HepG2 (cell line): ENCODE data around the gene APIP. TPM values are rescaled to one million over a fixed set of nuclear protein-coding genes. Genes with fewer than 3 reads are reported as not detected.

Experiments
- CENPBD1 ChIP-seq: sonication (generic); formaldehyde crosslinking; IDR thresholded peaks from 2 replicates; pipeline ENCODE4 v1.8.0; 2022; ENCODE audit warnings: missing genetic modification reagents, low read depth, mild to moderate bottlenecking, borderline replicate concordance
- E2F2 ChIP-seq: sonication (generic); formaldehyde crosslinking; IDR thresholded peaks from 2 replicates; pipeline ENCODE4 v1.4.0; 2020; ENCODE audit warnings: missing genetic modification reagents, borderline replicate concordance
- FOSL1 ChIP-seq: sonication (generic); formaldehyde crosslinking; IDR thresholded peaks from 2 replicates; pipeline ENCODE4 v1.9.0; 2021; ENCODE audit warnings: missing genetic modification reagents, borderline replicate concordance
- GTF2F1 ChIP-seq: fragments of 150-350 bp; IDR thresholded peaks from 2 replicates; pipeline ENCODE4 v1.6.1; 2014; ENCODE audit warnings: low read length
- HBP1 ChIP-seq: IDR thresholded peaks from 2 replicates; pipeline ENCODE4 v1.6.1; 2016; ENCODE audit warnings: low read depth, control low read depth
- JUN ChIP-seq: sonication (generic); formaldehyde crosslinking; IDR thresholded peaks from 2 replicates; pipeline ENCODE4 v1.4.0; 2020; ENCODE audit warnings: mild to moderate bottlenecking, missing genetic modification reagents
- JUNB ChIP-seq: sonication (generic); formaldehyde crosslinking; IDR thresholded peaks from 2 replicates; pipeline ENCODE4 v1.8.0; 2022; ENCODE audit warnings: missing genetic modification reagents, mild to moderate bottlenecking, borderline replicate concordance
- KAT2B ChIP-seq: fragments of 150-350 bp; IDR thresholded peaks from 2 replicates; pipeline ENCODE4 v1.6.1; 2014; ENCODE audit warnings: low read depth, low read length, borderline replicate concordance
- KDM6A ChIP-seq: IDR thresholded peaks from 2 replicates; pipeline ENCODE4 v1.6.1; 2016; ENCODE audit warnings: low read depth
- MAFG ChIP-seq: sonication (generic); formaldehyde crosslinking; IDR thresholded peaks from 2 replicates; pipeline ENCODE4 v1.5.1; 2020; ENCODE audit warnings: mild to moderate bottlenecking, missing genetic modification reagents
- NFE2L2 ChIP-seq: fragments of 150-350 bp; IDR thresholded peaks from 2 replicates; pipeline ENCODE4 v1.6.1; 2014; ENCODE audit warnings: low read length
- NFIC ChIP-seq: IDR thresholded peaks from 2 replicates; pipeline ENCODE4 v1.6.1; 2012; ENCODE audit warnings: mild to moderate bottlenecking, low read length, inconsistent platforms
- RORA ChIP-seq: sonication (generic); formaldehyde crosslinking; IDR thresholded peaks from 2 replicates; pipeline ENCODE4 v1.5.0; 2020; ENCODE audit warnings: mild to moderate bottlenecking, missing genetic modification reagents, moderate library complexity
- SRSF9 ChIP-seq: fragments of 200-400 bp; formaldehyde crosslinking; IDR thresholded peaks from 2 replicates; pipeline ENCODE4 v1.6.1; 2018; ENCODE audit warnings: borderline replicate concordance, mild to moderate bottlenecking, low read depth, low read length; ENCODE audit not compliant: insufficient read depth, poor library complexity, severe bottlenecking
- USF2 ChIP-seq, 2 experiments: sonication (generic) in 1 of 2; formaldehyde crosslinking in 1 of 2; IDR thresholded peaks; 2 replicates each; pipeline versions ENCODE4 v1.5.1 to v1.6.1; 2011 to 2020; ENCODE audit warnings: borderline replicate concordance in 1 of 2, low read depth in 1 of 2, low read length in 1 of 2, mild to moderate bottlenecking in 1 of 2, missing genetic modification reagents in 1 of 2, moderate library complexity in 1 of 2
- ZFP82 ChIP-seq: sonication (generic); formaldehyde crosslinking; IDR thresholded peaks from 2 replicates; pipeline ENCODE4 v1.5.1; 2020; ENCODE audit warnings: mild to moderate bottlenecking, missing genetic modification reagents, borderline replicate concordance
- ZMYM2 ChIP-seq: sonication (generic); formaldehyde crosslinking; IDR thresholded peaks from 2 replicates; pipeline ENCODE4 v1.8.0; 2022; ENCODE audit warnings: mild to moderate bottlenecking, missing genetic modification reagents
- ZNF556 ChIP-seq: sonication (generic); formaldehyde crosslinking; IDR thresholded peaks from 2 replicates; pipeline ENCODE4 v1.4.0; 2020; ENCODE audit warnings: mild to moderate bottlenecking, missing genetic modification reagents, borderline replicate concordance
- ZNF576 ChIP-seq: sonication (generic); formaldehyde crosslinking; IDR thresholded peaks from 2 replicates; pipeline ENCODE4 v1.4.0; 2020; ENCODE audit warnings: mild to moderate bottlenecking, missing genetic modification reagents
- ZNF639 ChIP-seq: conservative IDR thresholded peaks from 2 replicates; pipeline ENCODE4 v1.6.1; 2018; ENCODE audit warnings: missing genetic modification reagents
- ZNF724P ChIP-seq: sonication (generic); formaldehyde crosslinking; IDR thresholded peaks from 2 replicates; pipeline ENCODE4 v1.8.0; 2022; ENCODE audit warnings: missing genetic modification reagents, borderline replicate concordance
- polyA plus RNA-seq, 8 experiments: library from polyadenylated mRNA; depleted of rRNA in 3 of 8; stranded (reverse) in 7 of 8; unstranded in 1 of 8; fragments of >200 nt; fragmentation: Illumina TruSeq in 4 of 8; extraction: Trizol in 4 of 8; gene quantifications; 2 replicates each; pipeline versions ENCODE4 v1.2.1 to v1.2.3, GENCODE V29; 2011 to 2016; ENCODE audit warnings: low read depth in 4 of 8, missing spikeins in 1 of 8, mixed read lengths in 1 of 8; ENCODE audit not compliant: insufficient read depth in 1 of 8
- total RNA-seq, 5 experiments: library from RNA; depleted of rRNA; stranded (reverse); fragments of >200 nt; fragmentation: Illumina TruSeq; extraction: Trizol; gene quantifications; 2 replicates each; pipeline ENCODE4 v1.2.3, GENCODE V29; 2016; ENCODE audit warnings: low read depth in 1 of 5

Gene APIP
- total and polyA plus RNA-seq, 2 of the 13 experiments (the other 11 are each of a cell fraction or from before 2014, with no cell fraction given), result 16.9 to 31.0 TPM

GRCh38 chr11:34929794-34930763 lies 13.9 kb upstream of the APIP start (continued):
- no peak for TF ChIP-seq USF2 (IDR thresholded peaks at IDR 0.05; ENCODE audit: low read depth, low read length)
- no peak for TF ChIP-seq USF2 (CRISPR knock-in tag; IDR thresholded peaks at IDR 0.05; ENCODE audit: borderline replicate concordance)
- no peak for TF ChIP-seq MAFG (CRISPR knock-in tag)
- no peak for TF ChIP-seq ZNF576
- no peak; the same call in 1 of the 2 replicates for TF ChIP-seq ZFP82 (CRISPR knock-in tag)
- 0 out of 2 replicates have a peak, but pooled peaks have one; percentile 40 for TF ChIP-seq JUNB
- peak; percentile 47 for TF ChIP-seq NFIC
- TF ChIP-seq HBP1 (CRISPR knock-in tag), result no peak; the same call in 1 of the 2 replicates
- no peak for TF ChIP-seq ZNF556 (CRISPR knock-in tag)
- TF ChIP-seq ZNF639, result peak; percentile 44; the same call in 1 of the 2 replicates
- no peak for TF ChIP-seq E2F2
- no peak for TF ChIP-seq RORA (CRISPR knock-in tag)
- TF ChIP-seq GTF2F1, result no peak
- peak; percentile 87 for TF ChIP-seq KDM6A (CRISPR knock-in tag)
- peak; percentile 80 for TF ChIP-seq ZNF724P (CRISPR knock-in tag)
- peak; percentile 74 for TF ChIP-seq NFE2L2
- TF ChIP-seq CENPBD1 (CRISPR knock-in tag), result no peak
- no peak for TF ChIP-seq FOSL1 (CRISPR knock-in tag)
- no peak for TF ChIP-seq KAT2B
- TF ChIP-seq JUN (CRISPR knock-in tag), result no peak
- TF ChIP-seq ZMYM2 (CRISPR knock-in tag), result peak; percentile 85
- no peak for TF ChIP-seq SRSF9
